Type B pancreatic cell (in vitro differentiated cells): ENCODE results near the gene PXT1. TPM values are rescaled to one million over a fixed set of nuclear protein-coding genes. Genes with fewer than 3 reads are reported as not detected.

Experiments
- DNase-seq: peaks from one replicate; pipeline ENCODE4 v3.0.0; 2021; ENCODE audit warnings: mixed read lengths; ENCODE audit not compliant: unreplicated experiment; ENCODE audit errors: extremely low spot score
- H3K27ac Mint-ChIP-seq: 2 replicates; pipeline ENCODE4 v1.8.0; 2021; ENCODE audit warnings: mild to moderate bottlenecking, mixed read lengths
- H3K27me3 Mint-ChIP-seq: 2 replicates; pipeline ENCODE4 v1.8.0; 2021; ENCODE audit warnings: mixed read lengths
- H3K36me3 Mint-ChIP-seq: 2 replicates; pipeline ENCODE4 v1.8.0; 2021; ENCODE audit warnings: mixed read lengths
- H3K4me1 Mint-ChIP-seq: one replicate; pipeline ENCODE4 v1.8.0; 2021; ENCODE audit warnings: mixed read lengths; ENCODE audit not compliant: unreplicated experiment
- H3K4me3 Mint-ChIP-seq: 2 replicates; pipeline ENCODE4 v1.8.0; 2021; ENCODE audit warnings: mild to moderate bottlenecking, mixed read lengths
- H3K9me3 Mint-ChIP-seq: 2 replicates; pipeline ENCODE4 v1.8.0; 2021; ENCODE audit warnings: mixed read lengths
- total RNA-seq: library from RNA; stranded (reverse); gene quantifications from 2 replicates; pipeline ENCODE4 v1.2.1, GENCODE V29; 2021; ENCODE audit warnings: low replicate concordance
- TF ChIP-seq, protein P1 (sequence below): fragments of 200-600 bp; sonication (generic); conservative IDR thresholded peaks from 2 replicates; pipeline ENCODE4 v1.5.0; 2021; ENCODE audit warnings: antibody characterized with exemption, mild to moderate bottlenecking

PXT1 gene
- total RNA-seq, 1 donor from 2014 or later, result 0.19 TPM

GRCh38 chr6:36402481-36402880 lies 40.2 kb downstream of the PXT1 start:
- H3K27ac Mint-ChIP-seq, result no peak overlapping the region
- DNase-seq, result no peak
- H3K27me3 Mint-ChIP-seq, result peaks cover 16% of the 10 kb centered on the region
- TF ChIP-seq, protein P1, sequence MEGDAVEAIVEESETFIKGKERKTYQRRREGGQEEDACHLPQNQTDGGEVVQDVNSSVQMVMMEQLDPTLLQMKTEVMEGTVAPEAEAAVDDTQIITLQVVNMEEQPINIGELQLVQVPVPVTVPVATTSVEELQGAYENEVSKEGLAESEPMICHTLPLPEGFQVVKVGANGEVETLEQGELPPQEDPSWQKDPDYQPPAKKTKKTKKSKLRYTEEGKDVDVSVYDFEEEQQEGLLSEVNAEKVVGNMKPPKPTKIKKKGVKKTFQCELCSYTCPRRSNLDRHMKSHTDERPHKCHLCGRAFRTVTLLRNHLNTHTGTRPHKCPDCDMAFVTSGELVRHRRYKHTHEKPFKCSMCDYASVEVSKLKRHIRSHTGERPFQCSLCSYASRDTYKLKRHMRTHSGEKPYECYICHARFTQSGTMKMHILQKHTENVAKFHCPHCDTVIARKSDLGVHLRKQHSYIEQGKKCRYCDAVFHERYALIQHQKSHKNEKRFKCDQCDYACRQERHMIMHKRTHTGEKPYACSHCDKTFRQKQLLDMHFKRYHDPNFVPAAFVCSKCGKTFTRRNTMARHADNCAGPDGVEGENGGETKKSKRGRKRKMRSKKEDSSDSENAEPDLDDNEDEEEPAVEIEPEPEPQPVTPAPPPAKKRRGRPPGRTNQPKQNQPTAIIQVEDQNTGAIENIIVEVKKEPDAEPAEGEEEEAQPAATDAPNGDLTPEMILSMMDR, result no peak
- H3K36me3 Mint-ChIP-seq, result no peaks in the 10 kb centered on the region
- no peak overlapping the region for H3K4me3 Mint-ChIP-seq
- H3K9me3 Mint-ChIP-seq, result no peaks in the 10 kb centered on the region
- H3K4me1 Mint-ChIP-seq, result no peaks in the 10 kb centered on the region

DNA sequence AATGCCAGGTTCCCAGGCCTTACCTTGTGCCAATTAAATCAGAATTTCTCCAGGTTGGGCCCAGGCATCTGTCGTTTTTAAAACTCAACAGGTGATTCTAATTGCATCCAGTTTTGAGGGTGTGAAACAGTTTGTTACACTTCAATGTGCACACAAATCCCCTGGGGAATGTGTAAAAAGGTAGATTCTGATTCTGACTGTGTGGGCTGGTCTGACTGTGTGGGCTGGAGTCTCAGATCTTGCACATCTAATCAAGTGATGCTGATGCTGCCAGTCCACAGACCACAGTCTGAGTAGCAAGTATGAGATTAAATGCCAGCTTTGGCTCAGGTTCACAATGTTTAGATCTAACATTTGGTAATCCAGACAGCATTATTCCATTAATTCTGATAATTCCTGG lies 42.7 kb downstream of the PXT1 start:
- Mint-ChIP-seq H3K4me3 (no peak overlapping the region), H3K9me3 (no peaks in the 10 kb centered on the region), H3K27ac (no peak overlapping the region), H3K4me1 (no peaks in the 10 kb centered on the region), H3K36me3 (no peaks in the 10 kb centered on the region), H3K27me3 (peaks cover 13% of the 10 kb centered on the region)
- no peak for DNase-seq
- TF ChIP-seq, protein P1, result no peak

GRCh38 chr6:36392621-36393020 lies 50.0 kb downstream of the PXT1 start:
- peaks cover 51% of the 10 kb centered on the region for H3K27me3 Mint-ChIP-seq
- no peak for DNase-seq
- TF ChIP-seq, protein P1, result no peak

GRCh38 chr6:36389353-36389752 lies 53.3 kb downstream of the PXT1 start:
- H3K27ac Mint-ChIP-seq, result no peak overlapping the region
- no peak for DNase-seq
- peaks cover 74% of the 10 kb centered on the region for H3K27me3 Mint-ChIP-seq
- TF ChIP-seq, protein P1, result no peak
- H3K4me3 Mint-ChIP-seq, result no peak overlapping the region
- peaks cover 4% of the 10 kb centered on the region for H3K36me3 Mint-ChIP-seq
- H3K9me3 Mint-ChIP-seq, result peaks cover 4% of the 10 kb centered on the region
- peaks cover 18% of the 10 kb centered on the region for H3K4me1 Mint-ChIP-seq

More at GRCh38 chr6:36392621-36393020, 50.0 kb downstream of the PXT1 start:
- Mint-ChIP-seq H3K9me3 (peaks cover 4% of the 10 kb centered on the region), H3K36me3 (peaks cover 4% of the 10 kb centered on the region), H3K4me3 (no peak overlapping the region), H3K27ac (no peak overlapping the region), H3K4me1 (no peaks in the 10 kb centered on the region)

- TF ChIP-seq, protein P1, result no peak
- peaks cover 73% of the 10 kb centered on the region for H3K27me3 Mint-ChIP-seq
- peaks cover 4% of the 10 kb centered on the region for H3K36me3 Mint-ChIP-seq
- H3K9me3 Mint-ChIP-seq, result peaks cover 4% of the 10 kb centered on the region
- H3K4me1 Mint-ChIP-seq, result peaks cover 18% of the 10 kb centered on the region
- H3K4me3 Mint-ChIP-seq, result peak within 1 kb of the TSS; percentile 91
- peak within 1 kb of the TSS; percentile 85 for H3K27ac Mint-ChIP-seq
- DNase-seq, result no peak
Measured at GRCh38 chr6:36387440-36388303, 55.0 kb downstream of the PXT1 start, which contains the start of gene ETV7. Gene ETV7, minus strand, starts transcription at chr6:36387669. Its CDS starts 128 bp downstream, at chr6:36387541.
